Measurements from ENCODE around the gene KLHL13.
"Not testable (repeated sequence)": the region's sequence is repeated elsewhere in the genome, so short reads cannot be mapped to it uniquely, and the experiment has no call there.

DNA sequence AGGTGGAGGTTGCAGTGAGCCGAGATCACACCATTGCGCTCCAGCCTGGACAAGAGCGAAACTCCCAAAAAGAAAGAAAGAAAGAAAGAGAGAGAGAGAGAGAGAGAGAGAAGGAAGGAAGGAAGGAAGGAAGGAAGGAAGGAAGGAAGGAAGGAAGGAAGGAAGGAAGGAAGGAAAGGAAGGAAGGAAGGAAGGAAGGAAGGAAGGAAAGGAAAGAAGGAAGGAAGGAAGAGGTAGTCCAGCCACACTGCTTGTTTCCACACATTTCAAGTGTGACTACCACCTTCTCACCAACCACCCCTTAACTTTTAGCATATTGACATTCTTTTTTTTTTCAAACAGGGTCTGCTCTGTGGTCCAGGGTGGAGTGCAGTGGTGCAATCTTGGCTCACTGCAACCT, 31.2 kb upstream of the KLHL13 start:
- not testable (repeated sequence) for TF ChIP-seq POLR2A (IDR thresholded peaks at IDR 0.05; ENCODE audit: low read length); GATA1 (IDR thresholded peaks at IDR 0.05; ENCODE audit: low read depth, low read length)

All from erythroblast (primary cell).